GM19240 (cell line): ENCODE data around the gene FOXS1.
"Not testable (repeated sequence)": the region's sequence is repeated elsewhere in the genome, so short reads cannot be mapped to it uniquely, and the experiment has no call there.

Experiments used
- DNase-seq: peaks from one replicate; pipeline ENCODE4 v3.0.0; 2011; ENCODE audit warnings: low spot score; ENCODE audit not compliant: insufficient read length

FOXS1 gene

DNA sequence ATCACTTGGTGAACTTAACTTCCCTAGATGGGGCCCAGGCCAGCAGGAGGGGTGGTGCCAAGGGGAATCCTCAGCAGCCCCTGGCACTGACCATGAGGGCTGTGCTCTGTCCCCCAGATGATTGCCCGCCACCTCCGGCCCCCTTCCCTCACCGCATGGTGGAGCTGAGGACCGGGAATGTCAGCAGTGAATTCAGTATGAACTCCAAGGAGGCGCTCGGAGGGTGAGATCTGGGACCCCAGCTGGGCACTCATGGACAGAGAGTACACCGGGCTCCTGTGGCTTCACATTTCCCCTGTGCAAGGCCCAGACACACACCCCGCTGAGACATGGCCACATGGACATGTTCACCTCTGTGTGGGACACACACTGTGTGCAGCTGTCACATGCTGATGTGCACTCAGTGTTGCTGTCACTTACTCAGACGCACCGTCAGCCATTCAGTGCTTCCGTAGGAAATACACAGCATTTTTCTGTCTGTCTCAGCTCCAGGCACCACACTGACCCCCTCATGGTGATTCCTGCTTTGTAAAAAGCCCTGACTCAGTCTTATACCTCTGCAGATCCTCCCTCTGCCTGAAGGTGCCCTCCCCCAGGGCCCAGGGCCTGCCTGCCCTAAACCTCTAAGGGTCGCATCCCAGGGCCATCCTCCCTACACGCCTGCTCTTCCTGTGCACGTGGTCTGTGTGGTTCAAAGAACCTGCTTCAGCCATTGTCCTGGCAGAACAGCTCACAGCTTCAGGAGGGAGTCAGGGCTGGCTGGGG, 21.9 kb downstream of the FOXS1 start:
- DNase-seq, result no peak

DNA sequence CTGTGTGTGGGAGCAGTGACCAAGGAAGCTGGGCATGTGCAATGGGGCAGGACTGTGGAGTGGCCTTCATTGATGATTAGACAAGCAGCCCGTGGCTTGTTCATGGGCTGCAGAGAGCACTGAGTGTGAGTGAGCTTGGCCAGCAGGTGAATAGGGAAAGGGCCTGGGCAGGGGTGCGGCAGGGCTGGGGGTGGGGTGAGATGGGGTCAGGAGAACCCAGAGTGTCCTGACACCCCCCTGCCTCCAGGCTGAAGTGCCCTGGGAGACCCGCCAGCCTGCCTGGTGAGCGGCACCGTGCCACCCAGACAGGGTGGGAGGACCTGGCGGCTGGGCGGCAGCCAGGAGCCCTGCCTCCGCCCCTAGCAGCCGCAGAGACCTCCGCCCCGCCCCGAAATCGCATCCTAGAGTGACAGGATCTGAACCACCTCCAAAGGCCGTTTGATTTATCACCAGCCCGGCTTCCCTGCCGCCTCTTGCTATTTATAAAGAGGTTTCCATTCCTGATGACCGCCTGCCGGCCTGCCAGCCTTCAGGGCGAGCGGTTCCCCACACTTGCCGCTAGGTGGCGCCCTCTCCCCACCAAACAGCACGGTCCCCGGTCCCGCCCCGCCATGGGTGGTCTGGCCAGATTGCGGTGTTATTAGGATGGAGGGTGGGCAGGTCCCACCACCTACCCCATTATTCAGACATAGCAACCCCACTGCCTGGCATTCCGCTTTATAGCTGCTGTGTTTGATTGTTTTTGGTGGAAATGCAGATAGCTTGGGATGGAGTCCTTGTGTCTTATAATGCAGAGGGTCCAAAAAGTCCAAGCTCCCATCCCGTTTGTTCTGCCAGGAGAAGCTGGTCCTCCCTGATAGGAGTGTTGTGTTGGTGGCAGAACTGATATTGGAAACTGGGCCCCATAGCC, 22.7 kb downstream of the FOXS1 start:
- peak; percentile 86 for DNase-seq

DNA sequence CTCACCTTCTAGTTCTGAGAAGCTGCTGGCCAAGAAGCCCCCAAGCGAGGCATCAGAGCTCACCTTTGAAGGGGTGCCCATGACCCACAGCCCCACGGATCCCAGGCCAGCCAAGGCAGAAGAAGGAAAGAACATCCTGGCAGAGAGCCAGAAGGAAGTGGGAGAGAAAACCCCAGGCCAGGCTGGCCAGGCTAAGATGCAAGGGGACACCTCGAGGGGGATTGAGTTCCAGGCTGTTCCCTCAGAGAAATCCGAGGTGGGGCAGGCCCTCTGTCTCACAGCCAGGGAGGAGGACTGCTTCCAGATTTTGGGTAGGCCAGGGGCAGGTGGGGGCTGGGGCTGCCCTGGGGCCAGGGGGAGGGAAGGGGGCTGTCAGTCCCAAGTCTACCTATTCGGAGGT, 24.0 kb downstream of the FOXS1 start:
- no peak for DNase-seq

DNA sequence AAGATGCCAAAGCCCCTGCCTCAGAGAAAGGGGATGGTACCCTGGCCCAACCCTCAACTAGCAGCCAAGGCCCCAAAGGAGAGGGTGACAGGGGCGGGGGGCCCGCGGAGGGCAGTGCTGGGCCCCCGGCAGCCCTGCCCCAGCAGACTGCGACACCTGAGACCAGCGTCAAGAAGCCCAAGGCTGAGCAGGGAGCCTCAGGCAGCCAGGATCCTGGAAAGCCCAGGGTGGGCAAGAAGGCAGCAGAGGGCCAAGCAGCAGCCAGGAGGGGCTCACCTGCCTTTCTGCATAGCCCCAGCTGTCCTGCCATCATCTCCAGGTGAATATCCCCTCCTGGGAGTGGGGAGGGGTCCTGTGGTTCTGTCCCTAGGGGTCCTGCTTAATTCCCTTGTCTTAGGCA, 25.2 kb downstream of the FOXS1 start:
- DNase-seq, result no peak

DNA sequence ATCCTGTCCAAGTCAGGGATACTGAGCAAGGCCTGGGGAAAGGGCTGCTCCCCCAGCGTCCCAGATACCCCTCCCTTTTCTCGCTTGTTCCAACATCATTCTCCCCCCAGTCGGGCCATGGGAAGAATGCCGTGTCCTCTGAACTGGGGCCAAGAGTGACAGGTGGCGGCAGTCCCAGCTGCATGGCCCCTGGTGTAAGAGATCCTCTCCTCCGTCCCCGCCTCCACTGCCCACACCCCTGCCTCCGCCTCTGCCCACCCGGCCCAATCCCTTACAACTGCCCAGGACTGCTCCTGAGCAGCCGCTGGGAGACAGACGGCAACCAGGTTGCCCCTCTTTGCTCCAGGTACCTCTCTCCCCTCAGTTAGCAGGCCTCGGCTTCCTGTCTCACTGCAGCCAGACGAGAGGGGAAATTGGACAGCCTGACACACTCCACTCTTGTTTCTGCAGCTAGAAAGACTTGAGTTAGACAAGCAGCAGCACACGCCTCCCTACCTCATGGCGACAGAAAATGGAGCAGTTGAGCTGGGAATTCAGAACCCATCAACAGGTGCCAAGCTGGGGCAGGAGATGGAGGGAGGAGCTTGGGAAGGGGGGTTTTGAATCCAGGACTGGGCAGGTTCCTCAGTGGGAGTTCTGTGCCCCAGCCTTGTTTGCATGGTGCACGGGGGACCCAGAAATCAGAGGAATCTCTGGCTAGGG, 26.2 kb downstream of the FOXS1 start, which contains the start of gene MYLK2:
MYLK2 (plus strand) TSS at position 274 of the 702 bp plus-strand sequence; CDS start at position 499, 225 bp downstream.
- no peak for DNase-seq

DNA sequence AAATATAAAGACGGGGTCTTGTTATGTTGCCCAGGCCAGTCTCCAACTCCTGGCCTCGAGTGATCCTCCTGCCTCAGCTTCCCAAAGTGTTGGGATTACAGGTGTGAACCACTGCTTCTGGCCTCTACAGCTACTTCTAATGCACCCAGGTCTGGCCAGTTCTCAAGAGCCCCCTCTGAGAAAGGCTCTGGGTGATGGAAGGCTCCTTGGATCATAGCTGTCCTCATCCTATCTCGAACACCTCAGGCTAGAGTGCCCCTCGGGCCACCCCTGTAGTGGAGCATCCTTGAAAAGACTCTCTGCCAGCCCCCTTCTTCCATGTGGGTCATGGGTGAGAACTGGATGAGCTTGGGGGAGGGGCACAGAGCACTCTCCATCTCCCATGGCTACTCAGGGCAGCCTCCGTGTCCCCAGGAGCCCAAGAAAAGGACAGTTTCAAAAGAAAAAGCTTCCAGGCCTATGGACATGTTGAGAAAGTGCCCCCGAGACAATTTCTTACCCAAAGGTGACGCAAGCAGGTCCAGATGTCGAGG, 27.0 kb downstream of the FOXS1 start:
- DNase-seq, result no peak

DNA sequence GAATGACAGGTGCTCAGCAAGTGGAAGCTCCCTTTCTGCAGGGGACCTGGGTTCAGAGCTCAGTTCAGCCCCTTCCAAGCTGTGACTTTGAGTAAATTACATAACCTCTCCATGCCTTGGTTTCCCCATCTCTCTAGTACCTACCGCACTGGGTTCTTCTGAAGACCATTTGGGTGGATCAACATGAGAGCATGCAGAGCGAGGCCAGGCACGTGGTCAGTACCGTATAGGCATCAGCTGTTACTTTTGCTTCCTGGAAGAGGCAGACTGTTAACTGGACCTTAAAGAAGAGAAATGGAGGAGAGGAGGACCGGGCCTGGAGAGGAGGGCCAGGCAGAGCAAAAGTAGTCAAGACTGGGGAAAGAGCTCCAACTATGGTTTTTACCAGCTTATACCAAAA, 27.9 kb downstream of the FOXS1 start:
- no peak for DNase-seq

DNA sequence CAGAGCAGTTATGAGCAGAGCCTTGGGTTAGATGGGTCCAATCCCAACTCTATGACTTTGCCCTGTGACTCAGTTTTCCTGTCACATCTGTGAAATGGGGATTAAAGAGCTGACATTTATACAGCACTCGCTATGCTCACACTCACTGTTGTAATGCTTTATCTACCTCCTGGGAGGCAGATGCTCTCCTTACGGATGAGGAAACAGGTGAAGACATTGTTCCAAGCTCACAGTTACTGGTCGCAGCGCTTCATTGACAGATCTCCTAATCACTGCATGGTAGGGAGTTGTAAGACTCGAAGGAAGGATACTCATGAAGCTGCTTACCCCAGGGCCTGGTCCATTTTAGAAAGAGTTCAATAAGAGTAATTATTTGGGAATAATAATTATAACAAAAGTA, 29.2 kb downstream of the FOXS1 start:
- no peak for DNase-seq

DNA sequence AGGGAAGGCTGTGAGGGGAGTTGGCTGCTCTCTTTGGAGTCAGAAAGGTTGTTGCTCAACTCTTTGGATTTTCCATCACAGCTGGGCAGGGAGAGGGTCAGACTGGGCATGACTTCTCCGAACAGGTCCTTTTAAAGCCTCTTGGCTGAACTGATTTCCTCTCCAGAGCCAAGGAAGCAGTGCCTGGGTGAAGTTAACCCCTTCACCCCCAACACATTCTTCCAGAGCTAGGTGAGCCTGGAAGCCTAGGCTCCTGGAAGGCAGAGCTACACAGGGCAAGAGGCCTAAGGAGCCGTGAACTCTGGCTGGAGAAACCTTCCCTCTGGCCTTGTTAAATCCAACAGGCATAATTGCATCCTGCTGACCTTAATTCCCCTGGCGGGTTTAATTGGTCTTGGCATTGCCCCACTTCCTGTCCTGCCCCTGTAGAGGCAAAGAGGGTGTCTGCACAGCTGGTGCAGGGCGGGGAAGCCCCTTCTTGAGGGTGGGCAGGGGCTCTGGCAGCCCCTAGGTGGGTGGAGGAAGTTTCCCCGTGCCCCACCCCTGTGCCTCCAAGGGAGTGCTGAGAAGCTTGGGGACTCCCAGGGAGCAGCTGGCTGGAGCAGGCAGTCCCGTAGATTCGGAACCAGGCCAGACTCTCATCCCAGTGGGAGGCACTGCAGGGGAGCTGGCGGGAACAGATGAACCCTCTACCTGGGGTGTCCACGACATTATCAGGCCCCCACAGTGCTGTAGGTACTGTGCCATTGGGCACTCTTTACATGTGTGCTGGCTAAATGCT, 29.8 kb downstream of the FOXS1 start:
- no peak for DNase-seq

DNA sequence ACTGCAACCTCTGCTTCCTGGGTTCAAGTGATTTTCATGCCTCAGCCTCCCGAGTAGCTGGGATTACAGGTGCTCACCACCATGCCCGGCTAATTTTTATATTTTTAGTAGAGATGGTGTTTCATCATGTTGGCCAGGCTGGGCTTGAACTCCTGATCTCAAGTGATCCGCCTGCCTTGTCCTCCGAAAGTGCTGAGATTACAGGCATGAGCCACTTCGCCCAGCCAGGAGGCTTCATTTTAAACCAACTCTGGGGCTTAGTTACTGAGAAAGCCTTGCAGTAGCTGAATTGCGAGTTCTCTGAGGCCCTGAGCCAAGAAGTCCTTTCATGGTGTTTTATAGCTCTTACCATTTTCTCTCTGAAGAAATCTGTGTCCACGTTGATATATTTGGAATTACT, 31.3 kb downstream of the FOXS1 start:
- DNase-seq, result not testable (repeated sequence)

DNA sequence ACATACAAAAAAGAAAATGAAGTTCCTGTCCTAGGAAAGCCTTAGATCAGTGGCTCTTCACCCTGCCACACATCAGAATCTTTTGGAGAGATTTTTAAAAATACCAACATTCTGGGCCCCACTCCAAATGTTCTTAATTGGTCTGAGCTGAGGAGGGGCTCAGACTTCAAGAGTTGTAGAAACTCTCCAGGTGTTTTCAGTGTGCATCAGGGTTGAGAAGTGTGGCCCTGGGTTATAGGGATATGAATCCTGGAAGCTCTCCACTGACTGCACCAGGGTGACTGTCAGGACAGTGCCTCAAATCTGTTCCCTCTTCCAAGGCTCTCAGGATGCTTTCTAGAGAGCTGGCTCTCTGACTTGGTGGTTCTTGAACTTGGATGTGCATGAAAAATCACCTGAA, 31.8 kb downstream of the FOXS1 start:
- DNase-seq, result no peak

DNA sequence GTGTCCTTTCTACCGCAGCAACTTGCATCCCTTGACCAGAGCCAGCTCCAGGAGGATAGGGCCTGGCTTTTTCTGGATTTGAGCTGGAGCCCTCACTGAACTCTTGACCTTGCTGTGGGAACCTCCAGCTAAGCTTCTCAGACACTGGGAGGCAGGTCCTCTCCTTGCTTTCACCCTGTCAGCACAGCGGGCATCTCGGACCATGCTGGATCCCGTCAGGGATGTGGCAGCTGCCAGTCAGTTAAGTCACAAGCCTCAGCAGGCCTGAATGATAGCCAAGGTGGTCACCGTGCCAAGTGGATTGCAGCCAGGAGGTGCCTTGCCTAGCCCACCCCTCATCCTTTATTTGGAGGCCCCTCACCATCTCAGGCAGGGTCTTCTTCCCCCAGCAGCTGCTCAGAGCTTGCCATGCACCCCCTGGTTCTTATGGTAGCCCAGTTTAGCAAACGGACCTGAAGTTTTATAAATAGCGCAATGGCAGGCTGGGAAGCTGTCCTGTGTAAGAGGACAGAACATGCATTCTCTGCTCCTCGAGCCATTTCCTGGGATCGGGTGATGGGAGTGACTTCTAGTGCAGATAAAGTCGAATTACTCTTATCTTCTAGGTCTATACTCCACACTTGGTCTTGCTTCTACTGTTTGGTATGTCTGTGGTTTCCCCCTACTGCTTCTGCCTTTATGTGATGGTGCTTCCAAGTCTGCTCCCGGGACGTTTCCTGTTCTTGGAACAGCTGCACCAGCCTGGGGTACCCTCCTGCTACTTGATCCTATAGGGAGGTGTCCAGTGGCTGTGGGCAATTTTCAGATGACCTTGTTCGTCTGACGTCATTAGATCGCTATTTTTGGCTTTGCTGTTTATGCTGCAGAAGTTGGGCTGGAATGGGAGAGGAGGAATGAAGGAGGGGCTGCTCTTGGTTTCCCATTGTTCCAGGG, 33.3 kb downstream of the FOXS1 start:
- DNase-seq, result no peak

DNA sequence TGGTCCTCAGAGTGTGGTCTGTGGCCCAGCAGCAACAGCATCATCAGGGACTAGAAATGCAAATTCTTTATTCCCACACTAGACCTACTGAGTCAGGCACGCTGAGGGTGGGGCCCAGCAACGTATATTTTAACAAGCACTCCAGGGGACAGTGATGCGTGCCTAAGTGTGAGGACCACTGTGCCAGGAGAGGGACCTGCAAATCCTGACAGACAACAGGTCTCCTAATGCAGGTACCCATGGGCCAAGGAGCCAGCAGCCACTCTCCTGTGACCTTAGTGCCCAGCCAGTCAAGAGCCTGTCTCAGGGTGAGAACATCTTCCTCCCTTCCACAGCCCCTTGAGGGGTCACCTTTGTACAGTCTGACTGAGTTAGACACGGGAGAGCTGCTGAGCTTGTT, 34.2 kb downstream of the FOXS1 start:
- DNase-seq, result no peak

DNA sequence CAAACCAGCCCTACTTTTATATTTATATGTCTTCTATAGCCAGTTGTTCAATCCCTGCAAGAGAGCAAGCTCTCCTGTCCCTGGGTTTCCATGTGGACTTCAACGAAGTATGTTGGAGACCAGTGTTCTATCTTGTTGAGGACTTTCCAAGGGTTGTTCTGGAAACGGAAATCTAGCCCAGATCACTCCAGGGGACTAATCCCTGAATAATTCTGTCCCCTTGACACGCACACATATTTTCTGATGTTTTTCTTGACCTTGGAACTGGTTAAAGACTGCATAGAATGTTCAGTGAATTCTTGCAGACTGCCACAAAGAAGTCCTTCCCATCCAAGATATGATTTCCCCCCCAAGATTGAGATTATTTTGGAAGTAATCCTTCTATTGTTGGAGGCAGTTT, 35.7 kb downstream of the FOXS1 start:
- no peak for DNase-seq

DNA sequence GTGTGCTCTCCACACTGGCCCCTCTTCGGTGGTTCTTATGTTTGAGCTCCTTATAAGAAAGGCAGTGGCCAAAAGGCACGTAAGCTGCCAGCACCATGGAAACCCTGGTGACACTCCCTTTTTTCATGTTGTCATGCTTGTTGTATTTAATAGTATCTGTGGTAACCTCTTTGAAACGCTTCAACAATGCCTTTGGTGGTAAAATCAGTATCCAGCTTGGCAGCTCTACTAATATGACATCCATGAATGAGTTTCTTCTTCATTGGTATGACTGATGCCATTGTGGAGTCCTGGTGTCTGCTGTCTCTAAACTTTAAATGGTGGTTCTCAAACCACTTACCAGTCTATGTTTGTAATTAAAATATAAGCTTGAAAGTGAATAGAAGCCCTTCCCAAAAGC, 36.9 kb downstream of the FOXS1 start:
- DNase-seq, result no peak

DNA sequence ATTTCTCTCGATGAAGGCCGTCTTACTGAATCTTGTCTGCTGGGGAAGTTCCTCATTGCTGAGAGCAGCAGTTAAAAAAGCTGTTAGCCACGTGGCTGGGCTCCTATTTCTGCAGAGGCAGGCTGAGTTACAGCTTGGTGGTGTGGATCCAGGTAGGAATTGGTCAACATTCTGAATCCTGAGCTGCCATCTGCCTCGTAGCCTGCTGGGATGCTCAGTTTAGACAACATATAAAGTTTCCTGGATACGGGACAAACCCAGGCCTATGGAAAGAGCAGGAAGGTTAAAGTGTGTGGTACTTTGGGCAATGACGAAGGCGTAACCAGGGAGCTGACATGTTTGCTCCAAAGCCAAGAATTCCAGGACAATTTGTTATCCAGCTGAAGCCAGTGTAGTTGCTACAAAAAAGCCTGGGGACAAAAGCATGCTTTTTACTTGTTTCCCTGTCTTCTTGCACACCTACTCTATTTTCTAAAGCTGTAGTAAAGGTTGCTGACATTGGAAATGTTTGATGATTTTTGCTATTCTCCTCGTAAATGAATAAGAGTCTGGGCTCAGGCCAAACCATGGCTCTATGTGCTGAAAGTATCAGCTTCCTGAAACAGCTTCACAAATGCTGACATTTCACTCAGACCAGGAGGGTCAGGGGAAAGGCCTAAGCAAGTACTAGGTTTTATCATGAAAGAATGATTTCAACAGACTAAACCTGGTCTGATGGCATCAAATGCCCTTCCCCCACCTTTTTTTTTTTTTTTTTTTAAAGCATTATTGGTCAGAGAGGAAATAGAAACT, 38.6 kb downstream of the FOXS1 start:
- DNase-seq, result no peak

DNA sequence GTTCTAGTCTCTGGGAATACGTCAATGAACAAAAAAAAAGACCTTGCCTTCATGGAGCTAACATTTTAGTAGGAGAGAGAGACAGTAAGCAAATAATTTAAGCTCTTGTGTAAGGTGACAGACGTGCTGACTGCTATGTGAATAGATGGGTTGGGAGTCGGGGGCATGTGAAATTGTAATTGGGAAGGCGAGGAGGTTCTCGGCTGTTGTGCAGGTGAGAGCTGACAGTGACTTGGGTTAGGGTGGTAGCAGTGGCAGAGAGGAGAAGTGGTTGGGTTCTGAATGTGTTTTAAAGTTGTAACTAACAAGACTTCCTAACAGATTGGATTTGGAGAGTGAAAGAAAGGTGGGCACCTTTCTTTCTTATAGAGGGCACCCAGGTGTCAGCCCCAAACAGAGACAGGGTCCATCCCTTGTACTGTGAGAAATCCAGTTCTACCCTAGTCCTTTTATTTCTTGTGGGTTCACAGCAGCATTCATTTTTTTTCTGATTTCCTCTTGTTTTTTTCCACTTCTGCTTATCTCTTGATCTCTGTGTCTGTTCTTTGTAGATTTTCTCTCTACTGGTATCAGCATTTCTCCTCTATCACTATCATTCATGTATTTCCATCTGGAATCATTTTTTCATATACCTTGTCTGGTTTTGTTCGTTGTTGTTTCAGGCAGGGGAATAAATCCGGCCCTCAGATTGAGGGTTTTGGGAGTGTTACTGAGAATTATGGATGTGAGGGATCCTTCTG, 41.7 kb downstream of the FOXS1 start:
- DNase-seq, result no peak

DNA sequence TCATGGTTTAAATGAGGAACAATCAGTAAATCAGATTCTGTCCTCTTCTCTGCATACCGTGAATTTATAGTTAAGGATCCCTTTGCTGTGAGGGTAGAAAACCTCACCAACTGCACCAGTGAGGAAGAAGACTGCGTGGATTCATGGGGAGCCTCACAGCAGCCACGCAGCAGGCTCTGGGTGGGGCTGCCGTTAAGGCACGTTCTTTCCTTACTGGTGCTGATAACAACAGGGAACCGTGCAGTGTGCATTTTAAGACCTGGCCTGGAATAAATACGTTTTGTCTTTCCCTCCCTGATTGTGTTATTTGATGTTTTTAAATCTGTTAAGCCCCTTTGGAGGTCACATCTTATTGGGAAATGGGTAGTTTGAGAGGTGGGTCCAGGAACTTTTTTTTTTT, 43.9 kb downstream of the FOXS1 start:
- DNase-seq, result no peak
